GM21360 (cell line): ENCODE results near the gene LAYN.

Source experiments
- ATAC-seq: cut with Tn5 transposase; IDR thresholded peaks from one replicate; pipeline ENCODE4 v1.9.1; 2021; ENCODE audit warnings: mild to moderate bottlenecking, moderate library complexity; ENCODE audit not compliant: unreplicated experiment

Gene LAYN

GRCh38 chr11:111560800-111561199, 20.3 kb downstream of the LAYN start:
- no peak for ATAC-seq

- no peak for ATAC-seq
These were observed 20.8 kb downstream of the LAYN start for GRCh38 chr11:111561306-111561705.

- no peak for ATAC-seq
These were observed 21.3 kb downstream of the LAYN start for GRCh38 chr11:111561791-111562325.

- ATAC-seq = no peak
These were observed 22.3 kb downstream of the LAYN start for GRCh38 chr11:111562692-111563389.

- ATAC-seq = no peak
These were observed 24.7 kb downstream of the LAYN start for GRCh38 chr11:111565114-111565720.

GRCh38 chr11:111566324-111566723, 25.8 kb downstream of the LAYN start:
- no peak for ATAC-seq

- no peak for ATAC-seq
These were observed 29.0 kb downstream of the LAYN start for GRCh38 chr11:111569476-111569875.

GRCh38 chr11:111570796-111571195, 30.3 kb downstream of the LAYN start:
- ATAC-seq = no peak

- ATAC-seq = no peak
These were observed 31.4 kb downstream of the LAYN start for GRCh38 chr11:111571829-111572501.

GRCh38 chr11:111572581-111572980, 32.1 kb downstream of the LAYN start:
- no peak for ATAC-seq

- no peak for ATAC-seq
These were observed 33.3 kb downstream of the LAYN start for GRCh38 chr11:111573821-111574249.

- peak; percentile 66 for ATAC-seq
These were observed 34.1 kb downstream of the LAYN start for GRCh38 chr11:111574373-111575225.

- ATAC-seq = no peak
These were observed 35.2 kb downstream of the LAYN start for GRCh38 chr11:111575740-111576139.

GRCh38 chr11:111577821-111578220, 37.3 kb downstream of the LAYN start:
- no peak for ATAC-seq

- ATAC-seq = no peak
These were observed 40.8 kb downstream of the LAYN start for GRCh38 chr11:111581341-111581740.

- no peak for ATAC-seq
These were observed 41.6 kb downstream of the LAYN start for GRCh38 chr11:111582163-111582562.

GRCh38 chr11:111582881-111583280, 42.4 kb downstream of the LAYN start:
- ATAC-seq = no peak

- no peak for ATAC-seq
These were observed 44.9 kb downstream of the LAYN start for GRCh38 chr11:111585371-111585770.

GRCh38 chr11:111586388-111586831, 45.9 kb downstream of the LAYN start:
- ATAC-seq = no peak

GRCh38 chr11:111589114-111589513, 48.6 kb downstream of the LAYN start:
- ATAC-seq = no peak
